Gastrocnemius medialis (tissue), 4 donors: ENCODE measurements around the gene DBNL.

Source experiments
- POLR2A ChIP-seq, 2 donors: fragments of 450-650 bp; IDR thresholded peaks; one replicate each; pipeline ENCODE4 v1.6.1; 2017; ENCODE audit warnings: antibody characterized with exemption in 2 of 2, mild to moderate bottlenecking in 2 of 2, moderate library complexity in 2 of 2
- TF ChIP-seq, protein P1 (sequence below), 5 experiments: fragments of 450-650 bp in 3 of 5; fragments of 200-600 bp in 2 of 5; sonication (generic) in 2 of 5; IDR thresholded peaks in 4 of 5; conservative IDR thresholded peaks in 1 of 5; 1 replicate in 4 of 5; 2 replicates in 1 of 5; pipeline ENCODE4 v1.5.1; 2016 to 2019; ENCODE audit warnings: antibody characterized with exemption in 5 of 5, mild to moderate bottlenecking in 3 of 5, moderate library complexity in 3 of 5

- TF ChIP-seq, protein P1, sequence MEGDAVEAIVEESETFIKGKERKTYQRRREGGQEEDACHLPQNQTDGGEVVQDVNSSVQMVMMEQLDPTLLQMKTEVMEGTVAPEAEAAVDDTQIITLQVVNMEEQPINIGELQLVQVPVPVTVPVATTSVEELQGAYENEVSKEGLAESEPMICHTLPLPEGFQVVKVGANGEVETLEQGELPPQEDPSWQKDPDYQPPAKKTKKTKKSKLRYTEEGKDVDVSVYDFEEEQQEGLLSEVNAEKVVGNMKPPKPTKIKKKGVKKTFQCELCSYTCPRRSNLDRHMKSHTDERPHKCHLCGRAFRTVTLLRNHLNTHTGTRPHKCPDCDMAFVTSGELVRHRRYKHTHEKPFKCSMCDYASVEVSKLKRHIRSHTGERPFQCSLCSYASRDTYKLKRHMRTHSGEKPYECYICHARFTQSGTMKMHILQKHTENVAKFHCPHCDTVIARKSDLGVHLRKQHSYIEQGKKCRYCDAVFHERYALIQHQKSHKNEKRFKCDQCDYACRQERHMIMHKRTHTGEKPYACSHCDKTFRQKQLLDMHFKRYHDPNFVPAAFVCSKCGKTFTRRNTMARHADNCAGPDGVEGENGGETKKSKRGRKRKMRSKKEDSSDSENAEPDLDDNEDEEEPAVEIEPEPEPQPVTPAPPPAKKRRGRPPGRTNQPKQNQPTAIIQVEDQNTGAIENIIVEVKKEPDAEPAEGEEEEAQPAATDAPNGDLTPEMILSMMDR (IDR thresholded peaks at IDR 0.05 in 4 of 5, conservative IDR thresholded peaks at IDR 0.05 in 1 of 5) = peak in 1 of 5 experiments; percentile 6
- peak; percentile 75 to 90 for TF ChIP-seq POLR2A (IDR thresholded peaks at IDR 0.05)
Measured at GRCh38 chr7:44044315-44045225, at the start of gene DBNL.
